ENCODE measurements around the gene TGIF1. TPM values are rescaled to one million over a fixed set of nuclear protein-coding genes. Genes with fewer than 3 reads are reported as not detected.

TGIF1 gene
- total RNA-seq (10 to 100 TPM; 15.4 to 88.7 (median 63.6) TPM), polyA plus RNA-seq (10 to 100 TPM; 23.6 to 38.8 TPM), total RNA-seq (55.9 reads per million, percentile 73 among the genes with 10 or more reads in this experiment)

GRCh38 chr18:3450012-3450798 lies at the start of gene TGIF1:
TSS of gene TGIF1 (plus strand) at chr18:3450172. CDS start at chr18:3450490, 318 bp downstream.
- peaks cover 10 to 49% (median 37%) of the 10 kb centered on the region in 7 donors for H3K4me1 Mint-ChIP-seq
- ChIA-PET POLR2A (interaction anchor here (0.7 to 5.7 kb wide), 23 partner anchors 9 to 1787 kb away, joined by 3 to 109 read pairs (median 8); partner anchors contain the start of genes MYL12A and MYL12B), CTCF (no interaction called here)
- no peaks in the 10 kb centered on the region for H3K27me3 Mint-ChIP-seq
- peak; percentile 58 to 87 (median 80) for DNase-seq
- H3K4me3 Mint-ChIP-seq: peak within 1 kb of the TSS; percentile 85 to 97 (median 96)
- H3K36me3 Mint-ChIP-seq: peaks cover 0 to 3% (median 0%) of the 10 kb centered on the region in 5 donors
- no peaks in the 10 kb centered on the region for H3K36me3 ChIP-seq (ENCODE audit: control insufficient read depth in 2 of 3, insufficient read depth in 3 of 3, low read length in 3 of 3)
- H3K27me3 ChIP-seq (ENCODE audit: control insufficient read depth in 2 of 2, insufficient read depth in 2 of 2, low read length in 2 of 2): no peaks in the 10 kb centered on the region
- peak; percentile 4 for ATAC-seq
- H3K27ac Mint-ChIP-seq: peak within 1 kb of the TSS; percentile 96 to 100 (median 99)
- no peaks in the 10 kb centered on the region for H3K9me3 ChIP-seq (ENCODE audit: control insufficient read depth in 2 of 3, low read length in 3 of 3)
- intact Hi-C loops (cut with micrococcal nuclease): loop anchor here (1.0 to 5.0 kb wide), 4 partner anchors 128 to 878 kb away; partner anchors contain the start of genes METTL4 (in 1 of the 2) and NDC80 (in 1 of the 2)
- H3K27ac ChIP-seq (ENCODE audit: low read depth, low read length): peak within 1 kb of the TSS; percentile 96
- H3K4me3 ChIP-seq (ENCODE audit: low read length): peak within 1 kb of the TSS; percentile 86
- peaks cover 20 to 21% of the 10 kb centered on the region in 2 donors for H3K4me1 ChIP-seq (ENCODE audit: control insufficient read depth in 2 of 2, insufficient read depth in 2 of 2, low read length in 2 of 2)
- peaks cover 0 to 4% (median 0%) of the 10 kb centered on the region in 11 donors for H3K9me3 Mint-ChIP-seq

- H3K36me3 ChIP-seq (ENCODE audit: control insufficient read depth in 2 of 3, insufficient read depth in 3 of 3, low read length in 3 of 3): no peaks in the 10 kb centered on the region
- no peak overlapping the region for H3K4me3 ChIP-seq (ENCODE audit: low read length)
- CTCF ChIA-PET: interaction anchor here (0.6 to 0.7 kb wide), 3 partner anchors 26 to 472 kb away, joined by 3 to 4 read pairs (median 3); no protein-coding TSS in a partner anchor
- POLR2A ChIA-PET: no interaction called here
- H3K9me3 Mint-ChIP-seq: peaks cover 0 to 18% (median 2%) of the 10 kb centered on the region in 11 donors
- no peaks in the 10 kb centered on the region for H3K27me3 ChIP-seq (ENCODE audit: control insufficient read depth in 2 of 2, insufficient read depth in 2 of 2, low read length in 2 of 2)
- no peak for DNase-seq
- H3K9me3 ChIP-seq (ENCODE audit: control insufficient read depth in 2 of 3, low read length in 3 of 3): no peaks in the 10 kb centered on the region
- H3K36me3 Mint-ChIP-seq: peaks cover 0 to 6% (median 5%) of the 10 kb centered on the region in 5 donors
- intact Hi-C loops (cut with micrococcal nuclease): no loop called here
- no peak overlapping the region for H3K27ac Mint-ChIP-seq
- no peak overlapping the region for H3K4me3 Mint-ChIP-seq
- H3K4me1 ChIP-seq (ENCODE audit: control insufficient read depth in 2 of 2, insufficient read depth in 2 of 2, low read length in 2 of 2): peaks cover 0 to 9% of the 10 kb centered on the region in 2 donors
- no peak for ATAC-seq
- H3K4me1 Mint-ChIP-seq: peaks cover 5 to 18% (median 13%) of the 10 kb centered on the region in 7 donors
- H3K27me3 Mint-ChIP-seq: peaks cover 0 to 6% (median 0%) of the 10 kb centered on the region in 5 donors
- H3K27ac ChIP-seq (ENCODE audit: low read depth, low read length): no peak overlapping the region
Observed at GRCh38 chr18:3400567-3401296, 49.2 kb upstream of the TGIF1 start.

GRCh38 chr18:3401669-3402620 lies 48.0 kb upstream of the TGIF1 start:
- no peak overlapping the region for H3K27ac ChIP-seq (ENCODE audit: low read depth, low read length)

GRCh38 chr18:3402982-3403451 lies 47.0 kb upstream of the TGIF1 start:
- POLR2A ChIA-PET: interaction anchor here (1.0 to 1.1 kb wide), 2 partner anchors 45 to 46 kb away, joined by 3 to 5 read pairs; no protein-coding TSS in a partner anchor
- Histone ChIP-seq H3K27ac (ENCODE audit: low read depth, low read length) (no peak overlapping the region), H3K4me3 (ENCODE audit: low read length) (no peak overlapping the region), H3K27me3 (ENCODE audit: control insufficient read depth in 2 of 2, insufficient read depth in 2 of 2, low read length in 2 of 2) (no peaks in the 10 kb centered on the region), H3K4me1 (ENCODE audit: control insufficient read depth in 2 of 2, insufficient read depth in 2 of 2, low read length in 2 of 2) (peaks cover 0 to 14% of the 10 kb centered on the region in 2 donors), H3K36me3 (ENCODE audit: control insufficient read depth in 2 of 3, insufficient read depth in 3 of 3, low read length in 3 of 3) (no peaks in the 10 kb centered on the region), H3K9me3 (ENCODE audit: control insufficient read depth in 2 of 3, low read length in 3 of 3) (no peaks in the 10 kb centered on the region)
- H3K27ac Mint-ChIP-seq: no peak overlapping the region
- DNase-seq (peak in 4 of 9 donors; percentile 2 to 13 (median 6)), ATAC-seq (peak; percentile 49)
- peaks cover 0 to 6% (median 5%) of the 10 kb centered on the region in 5 donors for H3K36me3 Mint-ChIP-seq
- no peaks in the 10 kb centered on the region for H3K27me3 Mint-ChIP-seq
- peak overlapping the region in 2 of 10 donors; percentile 25 to 34 for H3K4me3 Mint-ChIP-seq
- H3K4me1 Mint-ChIP-seq: peaks cover 11 to 33% (median 28%) of the 10 kb centered on the region in 7 donors
- CTCF ChIA-PET: interaction anchor here (0.6 kb wide), 1 partner anchor 265 kb away, joined by 4 read pairs; no protein-coding TSS in a partner anchor
- intact Hi-C loops (cut with micrococcal nuclease): no loop called here
- peaks cover 0 to 18% (median 2%) of the 10 kb centered on the region in 11 donors for H3K9me3 Mint-ChIP-seq

More at GRCh38 chr18:3401669-3402620, 48.0 kb upstream of the TGIF1 start:
- H3K4me3 Mint-ChIP-seq: no peak overlapping the region
- intact Hi-C loops (cut with micrococcal nuclease): no loop called here
- DNase-seq (no peak), ATAC-seq (no peak)
- peaks cover 0 to 14% of the 10 kb centered on the region in 2 donors for H3K4me1 ChIP-seq (ENCODE audit: control insufficient read depth in 2 of 2, insufficient read depth in 2 of 2, low read length in 2 of 2)
- peaks cover 0 to 6% (median 5%) of the 10 kb centered on the region in 5 donors for H3K36me3 Mint-ChIP-seq
- H3K9me3 ChIP-seq (ENCODE audit: control insufficient read depth in 2 of 3, low read length in 3 of 3): no peaks in the 10 kb centered on the region
- H3K27me3 Mint-ChIP-seq: no peaks in the 10 kb centered on the region
- no peak overlapping the region for H3K27ac Mint-ChIP-seq
- peaks cover 0 to 18% (median 2%) of the 10 kb centered on the region in 11 donors for H3K9me3 Mint-ChIP-seq
- no peaks in the 10 kb centered on the region for H3K36me3 ChIP-seq (ENCODE audit: control insufficient read depth in 2 of 3, insufficient read depth in 3 of 3, low read length in 3 of 3)
- H3K4me3 ChIP-seq (ENCODE audit: low read length): no peak overlapping the region
- no peaks in the 10 kb centered on the region for H3K27me3 ChIP-seq (ENCODE audit: control insufficient read depth in 2 of 2, insufficient read depth in 2 of 2, low read length in 2 of 2)
- peaks cover 9 to 31% (median 25%) of the 10 kb centered on the region in 7 donors for H3K4me1 Mint-ChIP-seq
- CTCF ChIA-PET: interaction anchor here (0.6 to 0.7 kb wide), 2 partner anchors 50 to 268 kb away, joined by 3 read pairs; no protein-coding TSS in a partner anchor
- POLR2A ChIA-PET: no interaction called here

- ChIA-PET POLR2A (interaction anchor here (1.6 kb wide), 1 partner anchor 48 kb away, joined by 4 read pairs; no protein-coding TSS in a partner anchor), CTCF (no interaction called here)
- DNase-seq: peak in 6 of 9 donors; percentile 10 to 32 (median 20)
- intact Hi-C loops (cut with micrococcal nuclease): no loop called here
- Histone ChIP-seq H3K9me3 (ENCODE audit: control insufficient read depth in 2 of 3, low read length in 3 of 3) (no peaks in the 10 kb centered on the region), H3K4me3 (ENCODE audit: low read length) (no peak overlapping the region), H3K36me3 (ENCODE audit: control insufficient read depth in 2 of 3, insufficient read depth in 3 of 3, low read length in 3 of 3) (no peaks in the 10 kb centered on the region), H3K27me3 (ENCODE audit: control insufficient read depth in 2 of 2, insufficient read depth in 2 of 2, low read length in 2 of 2) (no peaks in the 10 kb centered on the region), H3K27ac (ENCODE audit: low read depth, low read length) (no peak overlapping the region), H3K4me1 (ENCODE audit: control insufficient read depth in 2 of 2, insufficient read depth in 2 of 2, low read length in 2 of 2) (peaks cover 0 to 14% of the 10 kb centered on the region in 2 donors)
- H3K27me3 Mint-ChIP-seq: no peaks in the 10 kb centered on the region
- H3K9me3 Mint-ChIP-seq: peaks cover 0 to 11% (median 0%) of the 10 kb centered on the region in 11 donors
- H3K36me3 Mint-ChIP-seq: peaks cover 0 to 1% (median 0%) of the 10 kb centered on the region in 5 donors
- peak; percentile 73 for ATAC-seq
- peak overlapping the region in 5 of 10 donors; percentile 4 to 18 (median 13) for H3K4me3 Mint-ChIP-seq
- H3K4me1 Mint-ChIP-seq: peaks cover 11 to 33% (median 28%) of the 10 kb centered on the region in 7 donors
- H3K27ac Mint-ChIP-seq: peak overlapping the region in 7 of 9 donors; percentile 37 to 79 (median 58)
Observed at GRCh38 chr18:3405713-3406112, 44.3 kb upstream of the TGIF1 start.
